GM18508 (cell line): Measurements from ENCODE around the gene FAM72D.
"Not testable (repeated sequence)": the region's sequence is repeated elsewhere in the genome, so short reads cannot be mapped to it uniquely, and the experiment has no call there.

Experiments used
- ATAC-seq: cut with Tn5 transposase; IDR thresholded peaks from one replicate; pipeline ENCODE4 v1.9.1; 2021; ENCODE audit warnings: moderate number of reproducible peaks; ENCODE audit not compliant: insufficient read depth, unreplicated experiment

The FAM72D gene

GRCh38 chr1:145095284-145096057 is at the start of gene FAM72D, which contains the start of gene SRGAP2B:
Gene FAM72D, plus strand, starts transcription at chr1:145095974. Its CDS starts 874 bp downstream, at chr1:145096848.
Gene SRGAP2B, minus strand, starts transcription at chr1:145095328. Its CDS starts 2,427 bp downstream, at chr1:145092901.
- peak; percentile 77 for ATAC-seq

DNA sequence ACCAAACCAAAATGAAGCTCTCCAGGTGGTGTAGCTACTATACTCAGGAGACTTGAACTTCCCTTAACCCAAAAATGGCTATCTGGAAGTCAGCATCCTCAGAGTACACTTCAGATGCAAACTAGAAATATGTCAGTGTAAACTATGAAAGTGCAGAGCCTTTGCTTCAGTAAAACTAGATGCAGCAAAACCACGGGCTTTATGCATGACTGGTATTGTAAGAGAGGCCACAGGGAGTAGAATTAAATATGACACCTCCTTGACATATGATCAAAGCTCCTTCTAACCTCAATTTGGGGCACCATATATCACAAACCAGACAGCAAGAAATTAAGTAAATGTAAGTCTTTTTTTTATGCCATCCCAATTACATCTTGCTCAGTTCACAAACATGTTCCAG is 48.2 kb upstream of the FAM72D start:
- not testable (repeated sequence) for ATAC-seq

DNA sequence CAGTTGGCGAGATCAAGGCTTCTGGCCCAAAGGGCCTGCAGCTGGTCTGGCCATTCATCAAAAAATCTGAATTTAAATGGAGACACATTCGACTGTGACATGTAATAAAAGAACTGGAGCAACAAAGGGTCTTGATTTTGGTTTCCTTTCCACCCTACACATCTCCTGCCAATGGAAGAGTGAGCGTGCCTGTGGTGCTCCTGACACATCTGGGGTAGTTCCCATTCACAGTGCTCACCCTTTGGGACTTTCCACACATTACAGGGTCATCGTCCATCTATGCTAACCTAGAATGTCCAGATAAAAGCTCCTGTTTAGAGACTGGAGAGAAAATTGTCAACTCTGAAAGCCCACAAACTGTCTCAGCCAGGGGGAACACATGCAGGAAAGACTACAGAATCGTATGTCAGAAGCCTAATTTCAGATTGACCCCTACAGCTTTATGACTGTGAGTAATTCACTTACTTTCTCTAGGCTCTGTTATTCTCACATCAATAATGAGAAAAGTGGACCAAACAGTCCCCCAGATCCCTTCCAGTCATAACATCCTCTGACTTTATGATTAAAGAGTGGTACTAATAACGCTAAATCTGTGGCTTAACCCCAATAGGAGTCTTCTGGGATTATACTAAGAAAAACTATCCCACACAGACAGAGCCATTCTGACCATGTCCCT is 47.5 kb upstream of the FAM72D start:
- not testable (repeated sequence) for ATAC-seq

DNA sequence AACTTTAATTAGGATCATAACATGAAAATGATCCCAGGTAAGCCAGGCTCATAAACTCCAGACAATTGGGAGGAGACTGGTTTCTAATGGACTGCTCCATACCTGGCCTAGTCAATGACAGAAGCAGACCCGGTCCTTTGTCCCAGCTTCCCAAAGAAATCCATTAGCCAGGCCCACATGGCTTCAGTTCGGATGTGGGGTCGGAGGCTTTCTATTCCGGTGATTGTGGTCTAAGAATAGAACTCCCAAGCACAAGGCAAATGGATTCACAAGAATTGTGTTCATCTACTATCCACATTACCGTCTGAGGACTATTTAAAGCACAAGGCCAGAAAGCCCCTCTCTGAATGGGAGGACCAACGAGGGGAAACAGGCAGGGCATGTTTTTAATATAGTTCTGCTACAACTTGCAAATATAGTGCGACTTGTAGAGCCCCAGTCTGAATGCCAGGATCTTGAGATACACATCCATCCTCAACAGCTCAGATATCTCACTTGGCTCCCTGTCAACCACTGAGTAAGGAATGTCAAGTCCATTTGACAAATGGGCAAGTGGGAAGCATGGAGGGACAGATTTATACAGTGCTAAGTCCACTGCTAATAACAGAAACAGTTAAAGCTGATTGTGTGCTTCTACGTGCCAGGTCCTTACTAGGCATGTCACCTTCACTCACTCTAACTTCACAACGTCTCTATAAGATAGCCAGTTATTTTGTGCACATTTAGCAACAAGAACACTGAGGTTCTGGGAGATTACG is 43.6 kb upstream of the FAM72D start:
- not testable (repeated sequence) for ATAC-seq

DNA sequence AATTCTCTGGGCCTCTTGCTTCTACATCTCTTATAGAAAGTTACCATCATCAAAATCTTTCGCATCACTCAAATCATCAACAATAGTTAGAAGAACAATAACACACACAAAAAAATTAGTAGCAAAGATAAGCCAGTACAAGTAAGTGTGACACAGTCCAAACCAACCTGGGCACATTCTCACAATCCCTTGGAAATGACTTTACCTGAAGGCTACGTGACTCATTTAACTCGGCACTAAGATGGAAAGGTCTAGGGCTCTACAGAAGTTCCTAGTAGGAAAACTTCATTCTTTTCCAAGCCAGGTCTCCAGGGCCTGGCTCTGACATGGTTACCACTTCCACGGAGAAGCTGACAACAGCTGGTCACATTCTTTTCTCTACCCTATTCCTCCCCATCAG is 42.3 kb upstream of the FAM72D start:
- not testable (repeated sequence) for ATAC-seq

DNA sequence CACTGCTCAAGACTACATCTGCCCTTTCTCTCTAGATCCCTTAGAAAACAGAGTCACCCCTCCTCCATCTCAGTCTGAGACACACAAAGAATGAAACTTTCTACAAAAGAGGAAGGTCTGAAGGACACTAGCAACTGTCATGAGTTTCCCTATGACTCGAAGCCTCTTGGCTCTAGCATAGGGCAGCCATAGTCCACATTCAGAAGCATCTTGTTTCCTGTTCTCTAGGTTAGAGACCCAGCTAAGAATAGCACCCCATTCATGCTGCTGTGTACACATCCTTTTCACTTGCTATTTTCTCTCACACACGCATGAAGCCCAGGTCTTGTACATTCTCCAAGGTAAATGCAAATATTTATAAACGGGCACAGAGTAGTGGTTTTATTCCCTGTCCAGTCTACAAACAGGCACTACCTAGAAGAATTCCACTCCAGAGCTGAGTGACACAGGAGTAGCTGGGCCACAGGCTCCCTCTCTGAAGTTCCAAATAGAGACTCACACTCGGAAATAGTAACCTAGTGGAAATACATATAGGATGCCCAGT is 40.5 kb upstream of the FAM72D start:
- ATAC-seq: peak; percentile 99

- not testable (repeated sequence) for ATAC-seq
Observed at GRCh38 chr1:145058184-145058583, 37.6 kb upstream of the FAM72D start.

DNA sequence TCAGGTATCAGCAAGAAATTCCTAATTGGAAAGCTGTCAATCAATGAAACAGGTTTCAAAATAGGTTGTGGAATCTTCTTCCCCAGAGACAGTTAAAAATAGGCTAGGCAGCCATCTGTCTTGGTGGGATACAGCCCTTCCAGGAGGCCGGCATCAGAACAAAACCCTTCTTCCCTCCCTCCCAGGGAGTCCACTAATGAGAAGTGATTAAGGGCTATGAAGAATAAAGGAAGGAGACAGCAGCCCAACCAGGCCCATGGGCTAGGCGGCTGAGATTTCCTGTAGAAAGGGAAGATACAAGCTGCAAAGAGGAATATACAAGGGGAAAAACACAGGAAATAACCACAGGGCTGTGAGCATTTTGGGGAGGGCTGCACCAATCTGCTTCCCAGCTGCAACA is 32.5 kb upstream of the FAM72D start:
- not testable (repeated sequence) for ATAC-seq

- not testable (repeated sequence) for ATAC-seq
Observed at GRCh38 chr1:145063941-145064648, 31.7 kb upstream of the FAM72D start.

DNA sequence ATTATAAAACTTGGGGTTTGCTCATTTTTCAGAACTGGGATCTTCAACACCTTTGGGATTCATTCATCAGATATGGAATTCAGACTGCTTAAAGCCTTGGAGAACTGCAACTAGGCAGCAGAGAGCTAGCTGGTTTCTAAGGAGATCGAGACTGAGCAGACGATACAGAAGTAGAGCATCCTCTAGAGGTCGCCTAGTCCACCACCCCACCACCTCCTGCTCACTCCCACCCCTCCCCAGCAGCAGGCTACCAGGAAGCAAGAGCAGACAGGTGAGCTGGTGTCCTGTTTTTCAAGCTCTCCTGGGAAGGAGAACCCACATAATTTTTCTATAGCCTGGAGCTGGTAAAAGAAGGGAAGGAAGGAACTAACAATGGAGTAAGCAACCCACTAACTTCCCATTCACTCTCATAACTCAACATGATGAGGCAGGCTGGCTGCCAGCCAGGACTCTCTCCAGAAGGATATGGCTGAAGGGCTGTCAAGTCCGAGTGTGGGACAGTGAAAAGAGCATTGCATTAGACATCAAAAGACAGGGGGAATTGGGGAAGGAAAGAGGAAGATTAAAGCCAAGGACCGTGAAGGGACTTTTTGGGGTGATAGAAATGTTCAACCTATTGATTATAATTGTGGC is 30.5 kb upstream of the FAM72D start:
- ATAC-seq: not testable (repeated sequence)

DNA sequence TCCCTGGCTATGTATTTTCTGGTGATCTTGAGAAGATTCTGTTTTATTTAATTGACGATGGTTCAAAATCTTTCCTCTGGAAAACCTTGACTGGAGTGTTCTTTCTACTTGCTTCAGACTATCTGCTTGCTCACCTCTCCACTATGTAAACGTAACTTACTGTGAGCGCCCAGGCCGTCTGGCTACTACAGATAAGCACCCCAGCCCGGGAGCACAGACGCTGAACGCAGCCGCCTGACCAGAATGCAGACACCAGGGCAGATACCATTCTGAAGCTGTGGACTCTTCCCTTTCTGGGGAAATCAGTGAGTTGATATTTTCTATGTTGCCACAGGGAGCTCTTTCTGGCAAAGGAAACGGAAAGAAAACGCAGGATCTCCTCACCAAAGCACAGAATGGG is 29.3 kb upstream of the FAM72D start:
- ATAC-seq: not testable (repeated sequence)

DNA sequence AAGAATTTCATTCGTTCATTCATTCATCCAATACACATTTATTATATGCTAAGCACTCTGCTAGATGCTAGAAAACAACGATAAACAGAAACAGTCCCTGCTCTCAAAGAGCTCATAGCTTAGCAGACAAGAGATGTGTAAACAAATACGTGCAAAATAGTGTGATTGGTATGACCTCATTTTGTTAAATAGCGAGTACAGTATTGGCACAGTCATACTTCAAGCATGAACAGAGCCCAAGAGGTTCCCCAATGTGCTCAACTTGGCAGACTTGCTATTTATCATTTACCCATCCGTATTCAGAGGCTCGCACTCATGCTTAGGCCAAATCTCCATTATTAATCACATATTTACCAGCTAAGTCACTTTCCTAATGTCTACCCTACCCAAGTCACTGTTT is 24.2 kb upstream of the FAM72D start:
- ATAC-seq: not testable (repeated sequence)

DNA sequence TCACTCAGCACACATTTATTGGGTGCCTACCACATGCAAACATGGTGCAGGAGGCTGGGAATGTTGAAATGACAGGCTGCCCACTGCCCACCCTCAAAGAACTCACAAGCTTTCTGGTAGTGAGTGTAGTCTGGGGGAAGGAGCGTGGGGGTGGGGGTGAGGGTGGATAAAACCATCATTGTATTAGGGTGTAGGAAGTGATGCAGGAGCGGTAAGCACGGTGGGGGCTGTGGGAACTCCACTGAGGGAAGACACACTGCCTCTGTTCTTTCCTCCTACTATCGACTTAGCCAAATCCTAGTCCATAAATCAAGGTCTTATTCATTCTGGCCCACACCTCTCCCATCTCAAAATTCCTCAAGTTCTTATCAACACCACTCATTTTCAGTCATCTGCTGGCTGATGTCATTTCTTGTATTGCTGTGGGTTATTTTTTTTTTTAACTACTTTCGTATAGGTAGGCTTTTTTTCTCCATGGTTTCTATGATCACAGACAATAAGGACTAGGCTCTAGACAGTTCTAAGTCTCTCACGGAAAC is 21.7 kb upstream of the FAM72D start:
- not testable (repeated sequence) for ATAC-seq

DNA sequence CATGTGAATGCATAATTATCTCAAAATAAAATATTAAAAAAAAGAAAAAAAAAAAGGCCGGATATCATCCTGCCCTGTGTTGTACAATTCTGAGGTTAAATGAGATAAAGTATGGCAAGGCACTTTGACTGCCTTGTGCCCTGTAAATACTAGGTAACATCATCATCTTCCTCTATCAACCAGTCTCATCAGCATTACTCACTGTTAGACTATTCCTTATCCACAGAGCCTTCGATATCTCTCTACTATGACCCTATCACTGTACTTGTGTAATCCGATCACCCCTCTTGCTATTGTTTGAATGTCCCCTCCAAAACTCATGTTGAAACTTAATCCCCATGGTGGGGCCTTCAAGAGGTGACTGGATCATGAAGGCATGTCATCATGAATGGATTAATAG is 18.9 kb upstream of the FAM72D start:
- ATAC-seq: not testable (repeated sequence)

- not testable (repeated sequence) for ATAC-seq
Observed at GRCh38 chr1:145077872-145078786, 17.6 kb upstream of the FAM72D start.

DNA sequence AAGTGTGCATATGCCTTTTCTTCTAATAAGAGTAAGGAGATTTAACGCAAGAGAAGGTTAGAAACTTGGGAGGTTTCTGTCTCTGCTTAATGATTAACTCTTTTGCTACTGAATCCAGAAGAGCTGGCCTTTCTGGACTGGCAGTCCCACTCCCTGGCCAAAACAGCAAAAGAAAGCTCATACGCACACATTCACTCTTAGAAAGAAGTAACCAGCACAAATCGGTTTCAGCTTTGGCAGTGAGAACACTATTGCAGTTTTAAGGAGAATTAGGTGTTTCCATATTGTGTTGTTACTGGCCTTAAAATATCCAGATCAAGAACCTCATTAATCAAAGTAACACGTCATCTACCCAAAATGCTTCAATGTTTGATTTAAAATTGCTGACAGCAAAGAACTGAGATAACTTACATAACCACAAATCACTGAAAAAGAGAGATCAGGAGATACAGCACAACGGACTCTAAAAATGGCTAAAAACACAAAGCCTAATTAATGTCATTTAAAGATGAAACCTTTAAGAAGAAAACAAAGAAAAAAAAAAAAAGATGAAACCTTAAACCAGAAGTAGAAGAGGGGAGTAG is 16.9 kb upstream of the FAM72D start:
- ATAC-seq: not testable (repeated sequence)

DNA sequence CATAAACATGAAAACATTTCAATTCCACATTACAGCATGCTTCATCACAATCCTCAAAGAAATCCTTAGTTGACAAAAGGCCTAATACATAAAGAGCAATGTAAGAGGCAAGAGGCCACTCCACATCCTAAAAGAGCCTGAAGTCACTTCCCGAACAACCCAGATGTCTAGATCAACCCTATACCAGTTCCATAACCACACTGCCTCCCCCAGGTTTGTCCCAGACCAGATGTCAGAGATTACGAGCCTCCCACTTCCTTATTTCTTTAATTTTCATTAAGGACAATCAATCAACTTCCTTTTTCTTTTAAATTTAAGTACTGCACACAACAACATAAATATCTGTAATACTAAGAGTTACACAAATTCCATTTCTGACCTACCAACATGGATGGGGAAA is 16.0 kb upstream of the FAM72D start:
- not testable (repeated sequence) for ATAC-seq

- ATAC-seq: not testable (repeated sequence)
Observed at GRCh38 chr1:145080193-145080592, 15.6 kb upstream of the FAM72D start.
